ENCODE results near the gene CKLF.

- no peak for TF ChIP-seq CTCF (IDR thresholded peaks at IDR 0.05; ENCODE audit: insufficient read depth, low read length, poor library complexity, severe bottlenecking)
- no peak for TF ChIP-seq EZH2phosphoT487 (conservative IDR thresholded peaks at IDR 0.05; ENCODE audit: low read length)
Observed at GRCh38 chr16:66547101-66547989, 5.0 kb upstream of the CKLF start.
